Astrocyte of the cerebellum (primary cell): ENCODE data around the gene PPM1H.

Experiments used
- DNase-seq: peaks from one replicate; pipeline ENCODE4 v3.0.0-alpha.2; 2011; ENCODE audit warnings: low read depth
- H3K4me3 ChIP-seq: 2 replicates; pipeline ENCODE4 v1.5.1; 2011; ENCODE audit warnings: mild to moderate bottlenecking, low read depth, low read length, moderate library complexity
- in situ Hi-C: cut with HindIII; loops from 2 replicates; pipeline ENCODE4 v1.10.0; 2017; ENCODE audit warnings: low sequenced_read_pairs
- TF ChIP-seq, protein P1 (sequence below): IDR thresholded peaks from 2 replicates; pipeline ENCODE4 v1.5.1; 2012; ENCODE audit warnings: low read length, low read depth, moderate library complexity, mild to moderate bottlenecking; ENCODE audit errors: missing control alignments

PPM1H gene

GRCh38 chr12:62728741-62729140 lies 206.2 kb downstream of the PPM1H start:
- in situ Hi-C loops = no loop called here
- no peak overlapping the region for H3K4me3 ChIP-seq
- TF ChIP-seq, protein P1, sequence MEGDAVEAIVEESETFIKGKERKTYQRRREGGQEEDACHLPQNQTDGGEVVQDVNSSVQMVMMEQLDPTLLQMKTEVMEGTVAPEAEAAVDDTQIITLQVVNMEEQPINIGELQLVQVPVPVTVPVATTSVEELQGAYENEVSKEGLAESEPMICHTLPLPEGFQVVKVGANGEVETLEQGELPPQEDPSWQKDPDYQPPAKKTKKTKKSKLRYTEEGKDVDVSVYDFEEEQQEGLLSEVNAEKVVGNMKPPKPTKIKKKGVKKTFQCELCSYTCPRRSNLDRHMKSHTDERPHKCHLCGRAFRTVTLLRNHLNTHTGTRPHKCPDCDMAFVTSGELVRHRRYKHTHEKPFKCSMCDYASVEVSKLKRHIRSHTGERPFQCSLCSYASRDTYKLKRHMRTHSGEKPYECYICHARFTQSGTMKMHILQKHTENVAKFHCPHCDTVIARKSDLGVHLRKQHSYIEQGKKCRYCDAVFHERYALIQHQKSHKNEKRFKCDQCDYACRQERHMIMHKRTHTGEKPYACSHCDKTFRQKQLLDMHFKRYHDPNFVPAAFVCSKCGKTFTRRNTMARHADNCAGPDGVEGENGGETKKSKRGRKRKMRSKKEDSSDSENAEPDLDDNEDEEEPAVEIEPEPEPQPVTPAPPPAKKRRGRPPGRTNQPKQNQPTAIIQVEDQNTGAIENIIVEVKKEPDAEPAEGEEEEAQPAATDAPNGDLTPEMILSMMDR = no peak
- no peak for DNase-seq

GRCh38 chr12:62726471-62726980 lies 208.4 kb downstream of the PPM1H start:
- in situ Hi-C loops = no loop called here
- H3K4me3 ChIP-seq = no peak overlapping the region
- DNase-seq = no peak
- TF ChIP-seq, protein P1 = no peak

DNA sequence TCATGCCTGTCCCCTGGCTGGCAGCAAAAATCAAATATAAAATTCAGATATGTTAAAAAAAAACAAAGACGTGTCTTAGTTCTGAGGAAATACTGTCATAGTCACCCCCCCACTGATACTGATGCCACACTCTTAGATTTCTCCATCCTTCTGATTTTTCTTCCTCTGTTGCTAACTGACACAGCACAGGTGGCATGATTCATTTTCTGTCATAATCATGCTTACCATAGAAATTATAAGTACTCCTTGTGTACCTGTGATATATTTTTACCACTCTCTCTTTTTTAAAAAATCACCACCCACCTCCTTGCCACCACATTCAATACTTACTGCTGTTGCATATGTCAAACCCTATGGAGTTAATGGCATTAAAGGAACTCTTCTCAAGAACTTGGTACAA lies 209.2 kb downstream of the PPM1H start:
- H3K4me3 ChIP-seq = no peak overlapping the region
- in situ Hi-C loops = no loop called here
- TF ChIP-seq, protein P1 = no peak
- DNase-seq = no peak

GRCh38 chr12:62724947-62725451 lies 210.0 kb downstream of the PPM1H start:
- peak; percentile 96 for DNase-seq
- TF ChIP-seq, protein P1 = no peak
- no peak overlapping the region for H3K4me3 ChIP-seq
- in situ Hi-C loops = no loop called here

DNA sequence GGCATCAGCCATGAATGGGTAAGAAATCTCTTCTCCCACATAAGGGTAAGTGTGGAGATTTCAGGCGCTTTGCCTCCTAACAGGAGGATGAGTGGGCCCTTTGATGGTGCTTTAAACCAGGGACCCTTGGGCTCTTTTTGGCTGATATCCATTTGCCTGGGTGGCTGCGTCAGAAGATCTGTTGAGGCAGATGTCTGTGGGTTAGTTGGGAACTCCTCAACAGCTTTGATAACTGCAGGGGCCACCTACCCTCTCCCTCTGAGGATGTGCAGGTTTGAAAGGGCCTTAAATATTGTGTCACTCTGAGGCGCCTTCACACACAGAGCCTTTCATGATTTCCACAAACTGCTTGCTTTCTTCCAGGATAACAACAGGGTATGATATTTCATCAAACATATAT lies 210.7 kb downstream of the PPM1H start:
- TF ChIP-seq, protein P1 = no peak
- H3K4me3 ChIP-seq = no peak overlapping the region
- in situ Hi-C loops = no loop called here
- no peak for DNase-seq

GRCh38 chr12:62722971-62723680 lies 211.8 kb downstream of the PPM1H start:
- no peak for DNase-seq
- in situ Hi-C loops = no loop called here
- TF ChIP-seq, protein P1 = no peak
- no peak overlapping the region for H3K4me3 ChIP-seq
